Right renal cortex interstitium (tissue), 3 donors: ENCODE data around the gene COX6B2. TPM values are rescaled to one million over a fixed set of nuclear protein-coding genes. Genes with fewer than 3 reads are reported as not detected.

Experiments
- DNase-seq, 3 donors: peaks; one replicate each; pipeline ENCODE4 v3.0.0-alpha.2; 2013; ENCODE audit warnings: low read depth in 3 of 3, low spot score in 2 of 3
- polyA plus RNA-seq, 3 donors: library from polyadenylated mRNA; unstranded; fragments of 120-200 nt; gene quantifications; one replicate each; pipeline ENCODE4 v1.2.1, GENCODE V29; 2013; ENCODE audit not compliant: insufficient read length in 3 of 3

The COX6B2 gene
- polyA plus RNA-seq, 3 donors, result 0.31 to 0.97 (median 0.54) TPM

GRCh38 chr19:55383279-55384130 is 29.0 kb upstream of the COX6B2 start:
- DNase-seq, result no peak

- no peak for DNase-seq
These were observed 28.1 kb upstream of the COX6B2 start for GRCh38 chr19:55382522-55383054.

DNA sequence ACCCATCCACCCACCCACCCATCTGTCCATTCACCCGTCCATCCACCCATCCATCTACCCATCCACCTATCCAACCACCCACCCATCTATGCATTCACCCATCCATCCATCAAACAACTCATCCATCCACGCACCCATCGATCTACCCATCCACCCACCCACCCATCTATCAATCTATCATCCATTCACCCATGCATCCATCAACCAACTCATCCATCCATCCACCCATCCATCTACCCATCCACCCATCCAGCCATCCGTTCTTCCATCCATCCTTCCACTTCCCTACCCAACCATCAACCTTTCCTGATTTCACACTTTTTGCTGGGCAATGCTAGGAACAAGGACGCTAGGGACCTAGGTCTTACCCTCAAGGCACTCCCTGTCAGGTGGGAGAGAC is 27.5 kb upstream of the COX6B2 start:
- DNase-seq, result no peak

DNA sequence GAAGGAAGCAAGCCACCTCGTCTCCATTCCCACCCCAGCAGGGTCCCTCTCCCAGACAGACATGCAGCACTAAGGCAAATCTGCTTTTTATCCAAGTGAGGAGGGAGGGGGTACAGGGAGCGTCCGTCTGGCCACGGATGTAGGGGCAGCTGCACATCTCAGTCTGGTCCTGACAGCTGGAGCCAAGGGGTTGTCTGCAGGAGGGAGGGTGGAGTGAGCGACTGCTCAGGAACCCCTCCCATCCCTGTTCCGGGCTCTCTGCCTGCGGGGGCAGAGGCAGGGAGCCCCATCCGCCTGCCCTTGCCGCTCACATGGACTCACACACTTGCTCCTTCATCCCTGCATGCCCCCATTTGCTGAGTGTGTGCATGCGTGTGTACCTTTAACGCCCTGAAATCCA is 24.7 kb upstream of the COX6B2 start:
- no peak for DNase-seq

- DNase-seq, result no peak
These were observed 23.0 kb upstream of the COX6B2 start for GRCh38 chr19:55377356-55378131.

DNA sequence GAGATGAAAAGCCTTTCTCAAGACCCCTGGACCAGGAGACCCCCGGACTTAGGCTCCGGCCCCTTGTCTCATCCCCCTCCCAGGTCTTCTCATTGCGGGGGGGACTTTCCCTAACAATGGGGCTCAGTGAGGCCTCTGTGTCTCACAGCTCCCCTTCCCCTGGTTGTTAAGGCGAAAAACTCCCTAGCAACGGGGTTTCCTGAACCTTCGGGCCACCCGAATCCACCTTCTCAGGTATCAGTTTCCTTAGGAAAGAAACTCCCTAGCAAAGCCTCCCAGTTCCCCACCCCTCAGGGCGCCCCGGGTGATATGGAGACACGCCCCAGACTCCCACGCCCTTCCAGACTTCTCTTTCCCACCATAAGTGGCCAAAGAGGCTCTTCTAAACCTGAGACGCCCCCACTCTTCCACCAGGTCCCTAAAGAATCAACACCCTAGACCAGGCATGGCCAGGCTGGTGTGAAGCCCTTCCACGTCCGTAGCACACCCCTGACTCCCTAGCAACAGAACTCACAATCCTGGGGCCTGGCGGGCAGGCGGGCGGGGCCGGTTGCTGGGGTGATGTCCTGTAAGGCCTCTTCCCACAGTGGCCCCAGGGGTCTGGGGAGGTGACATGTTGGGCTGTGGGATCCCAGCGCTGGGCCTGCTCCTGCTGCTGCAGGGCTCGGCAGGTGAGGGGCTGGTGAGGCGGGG is 21.9 kb upstream of the COX6B2 start, which contains the start of gene TMEM190:
Gene TMEM190, plus strand, starts transcription at position 586 of the 693 bp plus-strand sequence. Its CDS starts 28 bp downstream, at position 614.
- DNase-seq, result no peak

- no peak for DNase-seq
These were observed 19.7 kb upstream of the COX6B2 start for GRCh38 chr19:55373993-55374757.

- DNase-seq, result no peak
These were observed 18.9 kb upstream of the COX6B2 start for GRCh38 chr19:55373306-55373992.

GRCh38 chr19:55372316-55373081 is 18.0 kb upstream of the COX6B2 start:
- DNase-seq, result no peak

DNA sequence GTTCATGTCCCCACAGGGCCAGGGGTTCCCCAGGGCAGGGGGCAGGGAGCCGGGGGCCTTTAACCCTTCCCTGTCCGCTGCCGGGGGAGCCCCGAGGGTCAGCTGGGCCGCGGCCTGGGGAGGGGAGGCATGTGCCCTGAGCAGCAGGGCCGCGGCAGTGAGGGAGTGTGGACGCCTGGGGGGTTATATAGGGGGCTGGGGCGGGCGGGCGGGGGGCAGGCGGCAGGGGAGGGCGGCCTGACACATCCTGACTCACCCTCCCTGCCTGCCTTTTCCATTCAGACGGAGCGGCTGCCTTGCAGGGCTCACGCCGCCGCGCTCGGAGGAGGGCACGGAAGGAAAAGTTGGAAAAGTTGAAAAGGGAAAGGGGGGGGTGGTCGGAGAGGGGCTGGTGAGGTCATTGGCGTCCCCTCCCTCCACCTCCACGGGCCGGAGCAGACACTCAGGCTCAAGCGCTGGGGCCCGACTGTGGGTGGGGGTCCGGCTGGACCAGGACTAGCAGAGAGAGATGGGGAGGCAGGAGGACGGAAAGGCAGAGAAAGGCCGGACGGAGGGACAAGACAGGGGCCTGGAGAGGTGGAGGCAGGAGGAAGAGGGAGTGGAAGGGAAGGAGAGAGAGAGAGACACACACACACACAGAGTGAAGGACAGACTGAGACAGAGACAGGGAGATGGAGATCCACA is 15.9 kb upstream of the COX6B2 start, which contains the start of gene IL11:
Gene IL11, minus strand, starts transcription at position 159 of the 684 bp plus-strand sequence. Its CDS starts 153 bp downstream, at position 6.
- DNase-seq, result no peak

DNA sequence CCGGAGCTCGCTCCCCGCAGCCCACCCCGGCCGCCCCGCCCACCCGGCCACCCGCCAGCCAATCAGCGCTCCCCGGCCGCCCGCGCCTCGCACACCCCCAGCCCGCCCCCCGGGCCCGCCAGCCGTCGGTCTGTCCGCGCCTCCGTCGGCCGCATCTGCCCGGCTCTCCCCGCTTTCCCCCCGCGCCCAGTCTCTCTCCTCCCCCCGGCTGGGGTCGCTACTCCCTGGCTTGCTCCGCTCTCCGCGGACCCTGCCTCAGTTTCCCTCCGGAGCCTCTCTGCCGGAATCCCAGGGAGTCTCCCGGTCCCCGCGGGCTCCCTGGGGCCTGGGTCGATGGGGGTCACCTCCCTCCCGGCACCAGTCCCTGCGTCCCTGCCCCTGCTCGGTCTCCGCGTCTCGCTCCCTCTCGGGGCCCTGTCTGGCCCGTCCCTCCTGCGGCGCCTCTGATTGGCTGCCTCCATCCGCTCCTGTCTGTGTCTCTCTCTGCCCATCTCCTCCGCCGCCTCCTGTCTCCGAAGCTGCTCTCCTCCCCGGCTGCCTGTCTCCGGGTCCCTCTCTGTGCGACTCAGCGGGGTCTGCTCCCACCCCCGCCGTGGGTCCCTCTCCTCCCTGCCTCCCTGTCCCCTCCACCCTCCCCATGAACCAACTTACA is 15.3 kb upstream of the COX6B2 start:
- DNase-seq, result no peak

- DNase-seq, result no peak
These were observed 14.4 kb upstream of the COX6B2 start for GRCh38 chr19:55368701-55369563.

GRCh38 chr19:55368106-55368505 is 13.6 kb upstream of the COX6B2 start:
- no peak for DNase-seq

GRCh38 chr19:55366790-55367189 is 12.3 kb upstream of the COX6B2 start:
- DNase-seq, result no peak

GRCh38 chr19:55365964-55366363 is 11.4 kb upstream of the COX6B2 start:
- no peak for DNase-seq

- no peak for DNase-seq
These were observed 10.7 kb upstream of the COX6B2 start for GRCh38 chr19:55365245-55365644.
